Stimulated activated CD8-positive, alpha-beta memory T cell treated with anti-CD3 and anti-CD28 coated beads, Interleukin-7, amount 100 ng/mL, for 48 hours (primary cell): ENCODE results near the gene LSP1.

ENCODE experiments used
- DNase-seq, 2 donors: peaks; one replicate each; pipeline ENCODE4 v3.0.0-alpha.2; 2020; ENCODE audit warnings: low read depth in 1 of 2; ENCODE audit errors: extremely low read depth in 1 of 2

LSP1 gene

GRCh38 chr11:1847006-1847735 is 5.7 kb upstream of the LSP1 start:
- DNase-seq = no peak

GRCh38 chr11:1847926-1848639 is 4.8 kb upstream of the LSP1 start:
- no peak for DNase-seq

- DNase-seq = no peak
Observed at GRCh38 chr11:1848640-1849430, 4.0 kb upstream of the LSP1 start.

- DNase-seq = no peak
Observed at GRCh38 chr11:1851468-1852180, 1.3 kb upstream of the LSP1 start.

GRCh38 chr11:1852271-1852876 is 510 bp upstream of the LSP1 start:
- DNase-seq = no peak

GRCh38 chr11:1853376-1854131 is 670 bp downstream of the LSP1 start:
- no peak for DNase-seq

GRCh38 chr11:1854132-1854948 is 1.5 kb downstream of the LSP1 start:
- DNase-seq = no peak

GRCh38 chr11:1854949-1855885 is 2.3 kb downstream of the LSP1 start:
- peak; percentile 37 to 62 for DNase-seq

GRCh38 chr11:1855886-1856265 is 3.0 kb downstream of the LSP1 start:
- DNase-seq = no peak

GRCh38 chr11:1856306-1857005 is 3.6 kb downstream of the LSP1 start:
- DNase-seq = no peak

- no peak for DNase-seq
Observed at GRCh38 chr11:1857064-1857463, 4.2 kb downstream of the LSP1 start.

GRCh38 chr11:1858154-1858553 is 5.3 kb downstream of the LSP1 start:
- DNase-seq = no peak

GRCh38 chr11:1858576-1858975 is 5.7 kb downstream of the LSP1 start:
- no peak for DNase-seq

- no peak for DNase-seq
Observed at GRCh38 chr11:1859004-1859403, 6.1 kb downstream of the LSP1 start.

GRCh38 chr11:1860108-1860507 is 7.2 kb downstream of the LSP1 start:
- DNase-seq = no peak

GRCh38 chr11:1861435-1862411 is 8.8 kb downstream of the LSP1 start:
- DNase-seq = no peak
